GM20431 (cell line): ENCODE measurements around the gene ALG2.

Experiments used
- in situ Hi-C: fragments of 300-500 bp; cut with MseI, MboI; formaldehyde crosslinking; loops from one replicate; pipeline ENCODE4 v1.15.0; 2020; ENCODE audit warnings: low sequenced_read_pairs; ENCODE audit not compliant: unreplicated experiment

ALG2 gene

GRCh38 chr9:99197124-99197630, 24.6 kb downstream of the ALG2 start:
- in situ Hi-C loops, result loop anchor here (25.0 kb wide), 1 partner anchor 815 kb away; no protein-coding TSS in a partner anchor

GRCh38 chr9:99196484-99196883, 25.3 kb downstream of the ALG2 start:
- in situ Hi-C loops, result loop anchor here (25.0 kb wide), 1 partner anchor 816 kb away; no protein-coding TSS in a partner anchor

- in situ Hi-C loops, result loop anchor here (25.0 kb wide), 1 partner anchor 819 kb away; no protein-coding TSS in a partner anchor
Measured at GRCh38 chr9:99193466-99193821, 28.3 kb downstream of the ALG2 start.

GRCh38 chr9:99192786-99193465, 28.8 kb downstream of the ALG2 start:
- in situ Hi-C loops, result loop anchor here (25.0 kb wide), 1 partner anchor 819 kb away; no protein-coding TSS in a partner anchor

GRCh38 chr9:99190597-99191283, 31.0 kb downstream of the ALG2 start:
- in situ Hi-C loops, result loop anchor here (25.0 kb wide), 1 partner anchor 822 kb away; no protein-coding TSS in a partner anchor

- in situ Hi-C loops, result loop anchor here (25.0 kb wide), 1 partner anchor 822 kb away; no protein-coding TSS in a partner anchor
Measured at GRCh38 chr9:99189887-99190596, 31.7 kb downstream of the ALG2 start.

- in situ Hi-C loops, result loop anchor here (25.0 kb wide), 1 partner anchor 823 kb away; no protein-coding TSS in a partner anchor
Measured at GRCh38 chr9:99189186-99189585, 32.6 kb downstream of the ALG2 start.

GRCh38 chr9:99187311-99187710, 34.4 kb downstream of the ALG2 start:
- in situ Hi-C loops, result loop anchor here (25.0 kb wide), 1 partner anchor 825 kb away; no protein-coding TSS in a partner anchor

GRCh38 chr9:99185934-99186333, 35.8 kb downstream of the ALG2 start:
- in situ Hi-C loops, result loop anchor here (25.0 kb wide), 1 partner anchor 826 kb away; no protein-coding TSS in a partner anchor

GRCh38 chr9:99185348-99185632, 36.5 kb downstream of the ALG2 start:
- in situ Hi-C loops, result loop anchor here (25.0 kb wide), 1 partner anchor 827 kb away; no protein-coding TSS in a partner anchor

GRCh38 chr9:99184475-99185347, 37.0 kb downstream of the ALG2 start:
- in situ Hi-C loops, result loop anchor here (25.0 kb wide), 1 partner anchor 828 kb away; no protein-coding TSS in a partner anchor

GRCh38 chr9:99184110-99184474, 37.6 kb downstream of the ALG2 start:
- in situ Hi-C loops, result loop anchor here (25.0 kb wide), 1 partner anchor 828 kb away; no protein-coding TSS in a partner anchor

- in situ Hi-C loops, result loop anchor here (25.0 kb wide), 1 partner anchor 829 kb away; no protein-coding TSS in a partner anchor
Measured at GRCh38 chr9:99183616-99184015, 38.1 kb downstream of the ALG2 start.

- in situ Hi-C loops, result loop anchor here (25.0 kb wide), 1 partner anchor 830 kb away; no protein-coding TSS in a partner anchor
Measured at GRCh38 chr9:99182356-99182755, 39.4 kb downstream of the ALG2 start.

GRCh38 chr9:99181621-99182020, 40.1 kb downstream of the ALG2 start:
- in situ Hi-C loops, result loop anchor here (25.0 kb wide), 1 partner anchor 831 kb away; no protein-coding TSS in a partner anchor

- in situ Hi-C loops, result loop anchor here (25.0 kb wide), 1 partner anchor 831 kb away; no protein-coding TSS in a partner anchor
Measured at GRCh38 chr9:99181206-99181605, 40.5 kb downstream of the ALG2 start.

- in situ Hi-C loops, result loop anchor here (25.0 kb wide), 1 partner anchor 832 kb away; no protein-coding TSS in a partner anchor
Measured at GRCh38 chr9:99180662-99181061, 41.1 kb downstream of the ALG2 start.

- in situ Hi-C loops, result loop anchor here (25.0 kb wide), 1 partner anchor 832 kb away; no protein-coding TSS in a partner anchor
Measured at GRCh38 chr9:99180199-99180598, 41.5 kb downstream of the ALG2 start.
